ENCODE measurements around the gene FHAD1. TPM values are rescaled to one million over a fixed set of nuclear protein-coding genes. Genes with fewer than 3 reads are reported as not detected.

The FHAD1 gene
- polyA plus RNA-seq, 1 of the 3 experiments (the other 2 are of a cell fraction): 0.48 TPM

DNA sequence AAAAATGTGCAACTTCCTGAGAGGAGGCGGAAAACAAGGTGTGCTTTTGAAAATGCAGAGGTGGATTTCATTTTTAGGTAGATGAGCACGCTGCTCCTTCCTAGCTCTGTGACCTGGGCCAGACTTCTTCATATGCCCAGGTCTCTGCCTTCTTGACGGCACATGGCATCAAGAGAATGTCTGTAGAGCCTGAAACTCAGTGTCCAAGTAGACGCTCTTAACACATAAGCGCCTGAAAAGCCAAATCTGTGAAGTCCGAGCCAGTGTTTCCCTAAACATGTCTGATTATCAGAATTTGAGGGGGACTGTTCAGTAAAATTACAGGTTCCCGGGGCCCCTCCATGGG is 25.7 kb downstream of the FHAD1 start:
- Histone ChIP-seq H3K4me1 (ENCODE audit: control insufficient read depth in 1 of 2, insufficient read depth in 2 of 2, low read depth in 1 of 2, low read length in 1 of 2) (peaks cover 0 to 5% of the 10 kb centered on the region in 2 experiments; a peak in 1 of 4 replicates), H3K9ac (no peak overlapping the region), H3K9me3 (no peaks in the 10 kb centered on the region), H3K9me2 (no peaks in the 10 kb centered on the region), H4K20me1 (ENCODE audit: insufficient read depth) (no peaks in the 10 kb centered on the region), H2AFZ (ENCODE audit: low read depth) (no peak overlapping the region), H3K27ac (ENCODE audit: low read depth in 2 of 2, low read length in 1 of 2) (no peak overlapping the region), H3K79me2 (ENCODE audit: insufficient read depth) (no peaks in the 10 kb centered on the region), H3K27me3 (ENCODE audit: insufficient read depth) (no peaks in the 10 kb centered on the region), H3K4me2 (no peak overlapping the region), H3F3A (replicated peaks; ENCODE audit: insufficient read depth) (no peaks in the 10 kb centered on the region), H3K36me3 (replicated peaks in 1 of 2; ENCODE audit: control insufficient read depth in 1 of 2, insufficient read depth in 2 of 2, low read length in 1 of 2) (no peaks in the 10 kb centered on the region), H3K4me3 (ENCODE audit: low read depth in 2 of 2, low read length in 1 of 2) (no peak overlapping the region)
- ChIA-PET CTCF (interaction anchor here (1.0 to 7.5 kb wide), 32 partner anchors 10 to 189 kb away, joined by 3 to 119 read pairs (median 6); partner anchors contain the start of genes FHAD1 and TMEM51), POLR2A (interaction anchor here (1.9 to 2.3 kb wide), 2 partner anchors 119 to 121 kb away, joined by 5 to 9 read pairs; partner anchors contain the start of gene TMEM51)
- no peak for DNase-seq
- 55% methylated on average over 7 of the region's 7 CpGs for WGBS (ENCODE audit: low lambda C conversion rate)
- TF ChIP-seq, protein P1, sequence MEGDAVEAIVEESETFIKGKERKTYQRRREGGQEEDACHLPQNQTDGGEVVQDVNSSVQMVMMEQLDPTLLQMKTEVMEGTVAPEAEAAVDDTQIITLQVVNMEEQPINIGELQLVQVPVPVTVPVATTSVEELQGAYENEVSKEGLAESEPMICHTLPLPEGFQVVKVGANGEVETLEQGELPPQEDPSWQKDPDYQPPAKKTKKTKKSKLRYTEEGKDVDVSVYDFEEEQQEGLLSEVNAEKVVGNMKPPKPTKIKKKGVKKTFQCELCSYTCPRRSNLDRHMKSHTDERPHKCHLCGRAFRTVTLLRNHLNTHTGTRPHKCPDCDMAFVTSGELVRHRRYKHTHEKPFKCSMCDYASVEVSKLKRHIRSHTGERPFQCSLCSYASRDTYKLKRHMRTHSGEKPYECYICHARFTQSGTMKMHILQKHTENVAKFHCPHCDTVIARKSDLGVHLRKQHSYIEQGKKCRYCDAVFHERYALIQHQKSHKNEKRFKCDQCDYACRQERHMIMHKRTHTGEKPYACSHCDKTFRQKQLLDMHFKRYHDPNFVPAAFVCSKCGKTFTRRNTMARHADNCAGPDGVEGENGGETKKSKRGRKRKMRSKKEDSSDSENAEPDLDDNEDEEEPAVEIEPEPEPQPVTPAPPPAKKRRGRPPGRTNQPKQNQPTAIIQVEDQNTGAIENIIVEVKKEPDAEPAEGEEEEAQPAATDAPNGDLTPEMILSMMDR (IDR thresholded peaks at IDR 0.05): 0 out of 2 replicates have a peak, but pooled peaks have one; percentile 5
- TF ChIP-seq, protein P2, sequence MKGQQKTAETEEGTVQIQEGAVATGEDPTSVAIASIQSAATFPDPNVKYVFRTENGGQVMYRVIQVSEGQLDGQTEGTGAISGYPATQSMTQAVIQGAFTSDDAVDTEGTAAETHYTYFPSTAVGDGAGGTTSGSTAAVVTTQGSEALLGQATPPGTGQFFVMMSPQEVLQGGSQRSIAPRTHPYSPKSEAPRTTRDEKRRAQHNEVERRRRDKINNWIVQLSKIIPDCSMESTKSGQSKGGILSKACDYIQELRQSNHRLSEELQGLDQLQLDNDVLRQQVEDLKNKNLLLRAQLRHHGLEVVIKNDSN (IDR thresholded peaks at IDR 0.05; ENCODE audit: borderline replicate concordance, low read depth): no peak

DNA sequence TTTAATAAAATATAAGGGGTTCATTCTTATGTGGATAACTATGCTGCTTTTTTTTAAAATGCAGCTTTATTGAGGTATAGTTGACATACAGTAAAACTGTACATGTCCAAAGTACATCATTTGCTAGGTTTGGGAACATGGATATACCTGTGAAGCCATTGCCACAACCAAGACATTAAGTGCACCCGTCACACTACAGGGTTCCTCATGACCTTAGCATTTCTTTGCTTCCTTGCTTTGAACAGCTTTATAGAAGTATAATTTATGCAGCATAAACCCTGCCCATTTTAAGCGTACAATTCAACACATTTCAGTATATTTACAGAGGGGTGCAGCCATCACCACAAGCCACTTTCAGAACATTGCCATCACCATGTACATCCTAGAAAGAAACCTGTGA is 26.3 kb downstream of the FHAD1 start:
- Histone ChIP-seq H3K9me3 (no peaks in the 10 kb centered on the region), H3K27ac (ENCODE audit: low read depth in 2 of 2, low read length in 1 of 2) (no peak overlapping the region), H3K4me3 (ENCODE audit: low read depth in 2 of 2, low read length in 1 of 2) (no peak overlapping the region), H3F3A (replicated peaks; ENCODE audit: insufficient read depth) (no peaks in the 10 kb centered on the region), H2AFZ (ENCODE audit: low read depth) (no peak overlapping the region), H3K9me2 (no peaks in the 10 kb centered on the region), H3K4me1 (ENCODE audit: control insufficient read depth in 1 of 2, insufficient read depth in 2 of 2, low read depth in 1 of 2, low read length in 1 of 2) (peaks cover 0 to 5% of the 10 kb centered on the region in 2 experiments; a peak in 1 of 4 replicates), H4K20me1 (ENCODE audit: insufficient read depth) (no peaks in the 10 kb centered on the region), H3K9ac (no peak overlapping the region), H3K4me2 (no peak overlapping the region), H3K27me3 (ENCODE audit: insufficient read depth) (no peaks in the 10 kb centered on the region), H3K36me3 (replicated peaks in 1 of 2; ENCODE audit: control insufficient read depth in 1 of 2, insufficient read depth in 2 of 2, low read length in 1 of 2) (no peaks in the 10 kb centered on the region), H3K79me2 (ENCODE audit: insufficient read depth) (no peaks in the 10 kb centered on the region)
- ChIA-PET CTCF (interaction anchor here (1.0 to 7.5 kb wide), 27 partner anchors 10 to 162 kb away, joined by 3 to 119 read pairs (median 7); partner anchors contain the start of genes FHAD1 and TMEM51), POLR2A (interaction anchor here (1.9 kb wide), 1 partner anchor 120 kb away, joined by 5 read pairs; the partner anchor contains the start of gene TMEM51)
- no peak for TF ChIP-seq FOSL2 (IDR thresholded peaks at IDR 0.05; ENCODE audit: borderline replicate concordance, low read depth)
- TF ChIP-seq CHD2 (IDR thresholded peaks at IDR 0.05; ENCODE audit: low read length, partially characterized antibody): no peak
- TF ChIP-seq TEAD4 (IDR thresholded peaks at IDR 0.05; ENCODE audit: borderline replicate concordance, insufficient read depth): no peak
- TF ChIP-seq NFIC (IDR thresholded peaks at IDR 0.05; ENCODE audit: borderline replicate concordance): no peak
- TF ChIP-seq, protein P3, sequence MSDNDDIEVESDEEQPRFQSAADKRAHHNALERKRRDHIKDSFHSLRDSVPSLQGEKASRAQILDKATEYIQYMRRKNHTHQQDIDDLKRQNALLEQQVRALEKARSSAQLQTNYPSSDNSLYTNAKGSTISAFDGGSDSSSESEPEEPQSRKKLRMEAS (IDR thresholded peaks at IDR 0.05; ENCODE audit: low read depth): no peak
- TF ChIP-seq FOXM1 (IDR thresholded peaks at IDR 0.05; ENCODE audit: low read depth): no peak
- no peak for TF ChIP-seq RAD21 (IDR thresholded peaks at IDR 0.05; ENCODE audit: low read length)
- TF ChIP-seq SIN3A (IDR thresholded peaks at IDR 0.05; ENCODE audit: borderline replicate concordance, low read depth, low read length): no peak
- WGBS (ENCODE audit: low lambda C conversion rate): 87% methylated on average over 2 of the region's 2 CpGs
- DNase-seq: no peak

All from SK-N-SH (cell line).